Measurements from ENCODE around the gene CLSTN1.
"Not testable (repeated sequence)": the region's sequence is repeated elsewhere in the genome, so short reads cannot be mapped to it uniquely, and the experiment has no call there.

CLSTN1 gene

DNA sequence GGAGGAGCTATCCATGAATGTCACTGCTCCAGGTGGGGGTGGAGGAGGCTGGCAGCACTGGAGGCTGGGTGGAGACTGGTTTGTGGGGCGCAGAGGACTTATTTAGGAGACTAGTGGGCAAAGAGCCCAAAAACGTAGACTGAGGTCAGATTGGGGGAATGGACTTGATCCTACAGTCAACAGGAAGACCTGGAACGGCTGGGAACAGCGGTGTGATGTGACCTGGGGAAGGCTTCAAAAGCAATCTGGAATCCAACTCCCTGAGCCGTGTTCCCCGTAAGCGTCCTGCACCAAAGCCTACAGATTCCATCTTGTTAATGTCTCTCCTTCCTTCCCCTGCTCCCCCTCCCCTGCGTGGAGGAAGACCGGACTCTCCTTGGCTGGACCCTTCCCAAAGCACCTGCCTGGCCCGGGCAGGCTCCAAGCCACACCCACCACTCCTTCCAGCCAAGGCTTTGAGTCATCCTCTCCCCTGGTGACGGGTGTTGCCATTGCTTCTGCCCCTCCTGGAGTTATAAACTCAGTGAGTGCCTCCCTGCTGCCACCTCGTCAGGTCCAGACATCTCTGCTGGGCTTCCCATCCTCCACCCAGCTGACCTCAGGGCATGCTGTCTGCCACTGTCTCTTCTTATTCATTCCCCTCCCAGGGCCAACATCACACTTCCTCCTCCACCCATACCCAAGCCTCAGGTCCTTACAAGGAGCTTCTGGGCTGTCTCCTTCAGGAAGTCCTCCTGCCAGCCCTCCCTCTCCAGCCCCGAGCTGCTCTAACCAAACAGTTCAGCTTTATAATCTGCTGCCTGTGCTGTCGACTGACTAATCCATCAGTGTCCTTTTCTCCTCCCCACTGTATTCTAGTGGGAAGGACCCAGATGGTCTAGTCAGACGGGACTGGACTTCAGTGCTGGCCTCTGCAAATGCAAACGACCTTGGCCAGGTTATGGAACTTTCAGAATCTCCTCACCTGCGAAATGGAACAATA, 1.6 kb upstream of the CLSTN1 start:
- DNase-seq = peak; percentile 69

DNA sequence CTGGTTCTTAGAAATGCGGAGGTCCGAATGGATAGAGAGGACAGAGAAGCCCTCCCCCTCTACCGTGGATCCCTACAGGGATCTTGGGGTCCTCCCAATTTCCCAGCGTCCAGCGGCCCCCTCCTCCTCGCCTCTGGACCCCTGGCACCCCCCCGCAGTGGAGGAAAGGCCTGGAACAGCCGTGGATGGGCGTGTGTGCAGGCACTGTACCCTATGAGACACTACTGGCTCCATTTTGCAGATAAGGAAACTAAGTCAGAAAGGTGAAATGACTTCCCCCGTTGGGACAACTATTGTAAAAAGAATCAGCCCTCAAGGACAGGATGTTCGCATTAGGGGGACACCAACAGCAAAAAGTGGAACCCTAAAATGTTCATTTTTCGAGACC, 931 bp upstream of the CLSTN1 start:
- DNase-seq = no peak

GRCh38 chr1:9823693-9823942, 147 bp downstream of the CLSTN1 start:
- no peak for DNase-seq

DNA sequence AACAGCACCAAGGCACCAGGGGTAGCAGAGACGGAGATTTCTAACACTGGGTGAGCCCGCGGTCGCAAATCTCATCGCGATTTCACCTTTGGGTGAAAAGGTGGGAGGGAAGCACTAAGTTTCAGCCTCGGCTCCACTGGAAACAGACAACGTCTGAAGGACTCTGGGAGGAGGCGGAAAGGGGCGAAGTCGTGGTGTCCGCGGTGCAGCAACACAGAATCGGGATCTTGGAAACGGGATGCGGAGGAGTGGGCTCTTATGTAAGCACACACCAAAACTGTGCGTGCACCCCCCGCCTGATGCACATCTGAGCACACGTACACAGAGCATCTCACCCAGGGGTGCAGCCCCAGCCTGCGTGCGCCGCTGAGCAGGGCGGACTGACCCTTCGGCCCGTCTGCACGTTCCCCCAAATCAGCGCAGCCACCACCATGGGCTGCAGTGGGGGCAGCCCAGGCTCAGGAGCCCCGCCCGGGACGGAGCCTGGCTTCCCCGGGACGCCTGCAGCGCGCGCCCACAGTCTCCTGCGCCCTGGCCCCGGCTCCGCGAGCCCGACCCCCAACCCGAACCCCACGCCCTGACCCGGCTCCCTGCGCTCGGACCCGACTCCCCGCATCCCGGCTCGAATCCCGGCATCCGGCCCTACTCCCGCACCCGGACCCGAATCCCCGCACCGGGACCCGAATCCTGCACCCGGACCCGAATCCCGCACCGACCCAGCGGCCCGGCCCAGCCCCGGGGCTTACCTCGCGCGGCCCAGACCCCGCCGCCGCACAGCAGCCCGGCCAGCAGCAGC, 670 bp downstream of the CLSTN1 start:
- DNase-seq = no peak

DNA sequence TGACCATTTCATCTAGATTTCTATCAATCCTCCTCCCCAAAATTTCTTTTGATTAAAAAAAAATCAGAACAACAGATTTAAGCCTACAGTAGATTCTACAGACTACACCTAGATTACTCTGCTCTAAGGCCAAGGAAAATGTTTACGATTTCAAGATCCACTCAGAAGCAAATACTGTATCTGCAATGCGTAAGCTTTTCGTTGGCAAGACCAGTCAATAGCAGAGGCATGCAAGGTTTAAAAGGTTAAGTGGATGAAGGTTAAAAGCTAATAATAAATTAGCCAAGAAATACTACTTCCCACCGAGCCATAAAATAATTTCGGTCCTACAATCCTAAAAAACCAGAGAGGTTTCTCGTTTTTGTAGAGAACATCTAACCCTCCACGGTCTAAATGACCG, 1.3 kb downstream of the CLSTN1 start:
- no peak for DNase-seq

DNA sequence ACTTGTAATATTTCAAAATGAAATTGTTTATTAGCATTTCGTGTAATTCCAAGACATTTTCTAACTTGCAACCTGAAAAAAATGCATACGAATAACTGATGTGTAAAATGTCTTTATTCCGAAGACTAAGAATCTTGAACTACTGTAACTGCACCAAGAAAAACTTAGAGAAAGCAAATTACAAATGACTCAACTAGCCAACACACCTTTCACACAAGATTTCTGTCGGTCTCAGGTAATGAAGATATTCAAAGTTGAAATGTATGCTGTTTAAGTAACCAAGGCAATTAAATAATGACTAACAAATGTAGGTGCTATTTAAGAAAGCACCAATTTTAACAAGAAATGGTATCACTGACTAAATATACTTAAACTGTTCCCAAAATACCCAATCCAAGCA, 2.1 kb downstream of the CLSTN1 start:
- DNase-seq = no peak

DNA sequence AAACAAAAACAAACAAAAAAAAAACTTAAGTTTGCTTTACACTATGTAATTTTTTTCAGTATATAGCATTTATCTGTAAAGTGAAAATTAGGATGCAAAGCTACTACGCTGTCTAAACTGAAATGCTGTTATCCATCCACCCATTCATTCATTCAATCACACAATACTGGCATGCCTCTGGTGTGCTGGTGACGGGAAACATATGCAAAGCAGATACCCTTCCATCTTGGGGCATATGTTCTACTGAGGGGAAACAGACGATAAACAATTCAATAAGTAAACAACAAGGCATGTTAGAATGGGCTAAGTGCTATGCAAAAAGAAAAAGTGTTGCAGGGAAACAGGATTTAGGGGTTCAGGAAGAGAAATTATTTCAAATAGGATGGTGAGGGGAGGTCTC, 3.2 kb downstream of the CLSTN1 start:
- no peak for DNase-seq

DNA sequence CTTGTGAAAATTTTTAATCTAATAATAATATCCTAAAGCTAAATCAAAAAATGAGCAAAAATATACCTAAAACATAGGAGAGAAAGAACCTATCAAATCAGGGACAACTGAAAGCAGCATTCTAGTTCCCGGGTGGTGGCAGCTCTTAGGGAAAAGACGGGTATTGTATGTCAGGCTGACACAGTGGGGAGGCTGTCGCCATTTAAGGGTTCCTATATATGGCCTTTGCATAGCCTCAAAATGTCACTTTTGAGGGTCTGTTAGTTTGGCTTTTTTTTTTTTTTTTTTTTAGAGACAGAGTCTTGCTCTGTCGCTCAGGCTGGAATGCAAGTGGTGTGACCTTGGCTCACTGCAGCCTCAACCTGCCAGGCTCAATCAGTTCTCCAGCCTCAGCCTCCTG, 6.0 kb downstream of the CLSTN1 start:
- DNase-seq = no peak

DNA sequence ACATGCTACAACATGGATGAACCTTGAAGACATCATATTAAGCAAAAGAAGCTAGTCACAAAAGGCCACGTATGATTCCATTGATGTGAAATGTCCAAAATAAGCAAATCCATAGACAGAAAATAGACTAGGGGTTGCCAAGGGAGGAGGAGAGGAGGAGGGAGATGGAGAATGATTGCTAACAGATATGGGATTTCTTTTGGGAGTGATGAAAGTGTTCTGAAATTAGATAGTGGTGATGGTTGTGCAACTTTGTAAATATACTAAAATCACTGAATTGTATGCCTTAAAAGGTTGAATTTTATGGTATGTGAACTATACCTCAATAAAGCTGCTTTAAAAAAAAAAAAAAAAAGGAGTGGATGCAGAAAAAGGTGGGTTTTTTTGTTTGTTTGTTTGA, 7.6 kb downstream of the CLSTN1 start:
- no peak for DNase-seq

- DNase-seq = no peak
Observed at GRCh38 chr1:9815150-9815549, 8.6 kb downstream of the CLSTN1 start.

GRCh38 chr1:9814619-9815018, 9.1 kb downstream of the CLSTN1 start:
- no peak for DNase-seq

GRCh38 chr1:9811239-9811966, 12.4 kb downstream of the CLSTN1 start:
- DNase-seq = no peak

DNA sequence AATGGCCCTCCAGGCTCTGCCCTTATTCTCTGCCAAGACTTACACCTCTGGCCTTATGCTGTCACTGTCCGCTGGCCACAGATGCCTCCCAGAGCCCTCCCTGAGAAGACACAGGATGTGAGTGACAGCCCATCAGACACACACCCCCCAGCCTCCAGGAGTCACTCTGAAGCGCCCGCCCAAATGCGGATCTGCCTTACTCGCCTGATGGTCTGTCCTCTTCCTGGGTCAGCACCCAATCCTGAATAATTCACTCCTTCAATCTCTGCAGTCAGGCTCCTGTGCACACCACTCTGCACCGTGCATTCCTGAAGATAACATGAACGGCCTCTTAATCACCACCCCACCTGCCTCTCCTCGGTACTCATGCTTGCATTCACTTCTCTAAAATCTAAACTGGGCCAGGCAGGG, 14.7 kb downstream of the CLSTN1 start:
- no peak for DNase-seq

GRCh38 chr1:9808459-9808858, 15.3 kb downstream of the CLSTN1 start:
- no peak for DNase-seq

- DNase-seq = no peak
Observed at GRCh38 chr1:9807541-9807940, 16.2 kb downstream of the CLSTN1 start.

DNA sequence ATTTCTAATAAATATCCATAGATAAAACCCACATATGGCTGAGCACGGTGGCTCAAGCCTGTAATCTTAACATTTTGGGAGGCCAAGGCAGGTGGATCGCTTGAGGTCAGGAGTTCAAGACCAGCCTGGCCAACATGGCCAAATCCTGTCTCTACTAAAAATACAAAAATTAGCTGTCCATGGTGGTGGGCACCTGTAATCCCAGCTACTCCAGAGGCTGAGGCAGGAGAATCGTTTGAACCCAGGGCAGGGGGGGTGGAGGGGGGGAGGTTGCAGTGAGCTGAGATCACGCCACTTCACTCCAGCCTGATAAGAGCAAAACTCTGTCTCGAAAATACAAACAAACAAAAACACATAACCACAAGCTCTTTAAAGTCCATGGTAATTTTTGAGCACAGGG, 17.8 kb downstream of the CLSTN1 start:
- DNase-seq = not testable (repeated sequence)

GRCh38 chr1:9805006-9805508, 18.7 kb downstream of the CLSTN1 start:
- DNase-seq = no peak

DNA sequence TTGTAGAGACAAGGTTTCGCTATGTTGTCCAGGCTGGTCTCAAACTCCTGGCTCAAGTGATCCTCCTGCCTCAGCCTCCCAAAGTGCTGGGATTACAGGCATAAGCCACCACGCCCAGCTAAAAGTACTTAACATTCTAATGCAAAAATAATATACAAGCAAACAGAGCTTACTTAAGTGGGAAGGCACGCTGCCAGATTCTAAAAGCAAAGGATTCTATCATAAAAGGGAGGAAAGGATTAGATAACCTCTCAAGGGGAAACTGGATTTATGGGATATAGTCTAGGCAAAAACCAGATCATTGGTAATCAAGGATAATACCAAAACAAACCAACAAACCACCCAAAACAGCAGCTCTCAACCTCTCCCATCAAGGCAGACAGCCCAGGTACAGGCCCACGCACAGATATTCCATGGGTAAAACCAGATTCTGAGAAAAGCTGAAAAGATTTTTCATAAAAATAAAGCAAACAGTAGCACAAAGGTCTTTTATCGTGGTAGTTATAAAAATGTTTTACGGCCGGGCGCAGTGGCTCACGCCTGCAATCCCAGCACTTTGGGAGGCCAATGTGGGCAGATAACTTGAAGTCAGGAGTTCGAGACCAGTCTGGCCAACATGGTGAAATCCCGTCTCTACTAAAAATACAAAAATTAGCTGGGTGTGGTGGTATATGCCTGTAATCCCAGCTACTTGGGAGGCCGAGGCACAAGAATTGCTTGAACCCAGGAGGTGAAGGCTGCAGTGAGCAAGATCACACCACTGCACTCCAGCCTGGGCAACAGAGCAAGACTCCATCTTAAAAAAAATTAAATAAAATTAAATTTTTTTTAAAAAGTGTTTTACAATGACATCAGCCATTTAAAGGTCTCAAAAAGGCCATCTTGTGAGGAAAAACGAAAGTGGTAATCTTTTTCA, 20.5 kb downstream of the CLSTN1 start:
- not testable (repeated sequence) for DNase-seq

DNA sequence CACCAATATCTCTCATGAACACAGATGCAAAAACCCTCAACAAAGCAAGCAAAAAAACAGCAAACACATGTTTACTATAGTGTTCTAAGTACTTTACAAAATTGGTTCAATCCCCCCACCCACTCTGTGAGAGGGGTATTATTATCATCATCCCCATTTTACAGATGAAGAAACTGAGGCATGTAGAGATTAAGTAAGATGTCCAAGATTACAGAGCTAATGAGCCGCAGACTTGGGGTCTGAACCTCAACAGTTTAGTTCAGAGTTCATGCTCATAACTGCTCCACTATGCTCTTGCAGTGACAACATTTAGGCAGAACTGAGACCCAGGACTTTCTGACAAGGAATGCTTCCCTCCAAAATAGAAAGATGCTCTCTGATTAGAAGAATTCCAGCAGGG, 21.9 kb downstream of the CLSTN1 start:
- no peak for DNase-seq

DNA sequence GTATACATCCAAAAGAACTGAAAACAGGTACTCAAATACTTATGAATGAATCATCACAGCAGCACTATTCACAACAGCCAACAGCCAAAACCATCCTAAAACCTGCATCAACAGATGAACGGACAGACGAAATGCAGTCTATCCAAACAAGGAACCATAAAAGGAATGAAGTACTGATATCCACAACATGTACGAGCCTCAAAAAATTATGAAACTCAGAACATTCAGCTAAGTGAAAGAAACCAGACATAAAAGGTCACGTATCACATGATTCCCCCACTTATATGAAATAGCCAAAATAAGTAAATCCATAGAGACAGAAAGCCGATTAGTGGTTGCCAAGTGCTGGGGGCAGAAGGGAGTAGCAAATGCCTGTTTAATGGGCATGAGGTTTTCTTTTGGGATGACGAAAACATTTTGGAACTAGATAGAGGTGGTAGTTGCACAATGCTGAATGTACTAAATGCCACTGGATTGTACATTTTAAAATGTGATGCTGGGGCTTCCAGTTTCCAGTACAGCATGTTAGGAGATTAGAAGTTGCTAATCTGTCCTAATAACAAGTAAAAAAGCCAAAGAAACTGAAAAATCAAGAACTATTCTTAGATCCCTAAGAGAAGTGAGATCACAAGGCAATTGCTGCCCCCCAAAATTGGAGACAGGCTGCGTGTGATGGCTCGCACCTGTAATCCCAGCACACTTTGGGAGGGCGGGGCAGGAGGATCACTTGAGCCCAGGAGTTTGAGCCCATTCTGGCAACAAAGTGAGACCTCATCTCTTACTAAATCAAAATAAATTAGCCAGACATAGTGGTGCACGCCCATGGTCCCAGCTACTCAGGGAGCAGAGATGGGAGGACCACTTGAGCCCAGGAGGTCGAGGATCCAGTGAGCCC, 25.3 kb downstream of the CLSTN1 start:
- no peak for DNase-seq

GRCh38 chr1:9797049-9797448, 26.7 kb downstream of the CLSTN1 start:
- no peak for DNase-seq
